ENCODE results near the gene ERC1. TPM values are rescaled to one million over a fixed set of nuclear protein-coding genes. Genes with fewer than 3 reads are reported as not detected.
"Not testable (repeated sequence)": the region's sequence is repeated elsewhere in the genome, so short reads cannot be mapped to it uniquely, and the experiment has no call there.

Gene ERC1
- total RNA-seq, 1 donor from 2014 or later, result 46.6 TPM

DNA sequence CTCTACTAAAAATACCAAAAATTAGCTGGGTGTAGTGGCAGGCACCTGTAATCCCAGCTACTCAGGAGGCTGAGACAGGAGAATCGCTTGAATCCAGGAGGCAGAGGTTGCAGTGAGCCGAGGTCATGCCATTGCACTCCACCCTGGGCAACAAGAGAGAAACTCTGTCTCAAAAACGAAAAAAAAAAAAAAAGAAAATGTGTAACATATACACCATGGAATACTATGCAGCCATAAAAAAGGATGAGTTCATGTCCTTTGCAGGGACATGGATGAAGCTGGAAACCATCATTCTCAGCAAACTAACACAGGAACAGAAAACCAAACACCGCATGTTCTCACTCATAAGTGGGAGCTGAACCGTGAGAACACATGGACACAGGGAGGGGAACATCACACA lies 326.0 kb downstream of the ERC1 start:
- ATAC-seq (ENCODE audit: poor library complexity); DNase-seq: not testable (repeated sequence)

DNA sequence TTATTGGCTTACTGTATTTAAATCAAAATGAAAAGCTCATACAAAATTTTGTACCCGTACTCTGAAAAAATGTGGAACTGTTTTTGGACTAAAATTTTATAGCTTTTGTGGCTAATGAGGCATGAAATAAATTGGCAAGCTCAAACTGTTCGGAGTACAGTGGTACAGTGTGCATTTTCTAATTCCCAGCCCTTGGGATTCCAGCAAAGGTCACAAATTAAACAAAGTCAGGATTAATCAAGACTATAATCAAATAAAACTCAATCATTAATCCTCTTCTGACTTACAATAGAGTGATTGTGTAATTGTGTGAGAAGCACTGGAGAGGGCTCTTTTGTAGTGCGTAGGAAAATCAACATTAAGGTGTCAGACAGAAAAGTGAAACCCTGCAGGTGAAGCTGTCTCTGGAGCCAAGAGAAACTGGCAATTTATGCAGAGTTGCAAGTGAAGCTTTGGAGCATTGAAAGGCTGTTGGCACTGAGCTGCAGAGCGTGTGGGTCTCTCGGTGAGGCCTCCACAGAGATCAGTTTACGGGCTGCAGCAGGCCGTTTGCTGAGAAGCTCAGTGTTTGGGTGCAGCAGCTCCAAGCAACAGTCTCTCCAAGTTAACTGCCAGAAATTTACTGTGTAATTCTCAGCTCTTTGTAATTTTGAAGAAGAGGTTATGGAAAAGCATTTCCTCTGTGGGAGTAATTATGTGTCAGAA lies 327.5 kb downstream of the ERC1 start:
- intact Hi-C loops (cut with DNase I), result no loop called here
- DNase-seq (no peak), ATAC-seq (ENCODE audit: poor library complexity) (peak; percentile 89)

More for the DNA sequence above, 326.0 kb downstream of the ERC1 start:
- intact Hi-C loops (cut with DNase I), result not testable (repeated sequence)

DNA sequence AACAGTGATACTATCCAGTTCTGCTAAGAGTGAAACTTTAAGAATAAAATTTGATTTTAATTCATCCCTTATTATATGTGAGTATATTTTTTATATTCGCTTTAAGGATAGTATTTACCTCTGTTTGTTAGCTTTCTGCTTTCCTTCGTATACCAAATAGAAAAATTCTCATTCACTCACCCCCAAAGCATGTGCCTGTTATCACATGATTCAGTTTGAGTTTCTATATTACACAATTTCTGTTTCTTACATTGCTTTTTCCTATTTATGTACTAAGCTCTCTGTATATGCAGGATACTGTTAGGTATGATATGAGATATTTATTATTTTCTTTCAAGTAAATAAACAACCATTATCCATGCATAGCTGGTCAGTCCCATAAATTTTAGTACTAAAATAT lies 328.2 kb downstream of the ERC1 start:
- intact Hi-C loops (cut with DNase I), result no loop called here
- no peak for DNase-seq
- peak; percentile 30 for ATAC-seq (ENCODE audit: poor library complexity)

DNA sequence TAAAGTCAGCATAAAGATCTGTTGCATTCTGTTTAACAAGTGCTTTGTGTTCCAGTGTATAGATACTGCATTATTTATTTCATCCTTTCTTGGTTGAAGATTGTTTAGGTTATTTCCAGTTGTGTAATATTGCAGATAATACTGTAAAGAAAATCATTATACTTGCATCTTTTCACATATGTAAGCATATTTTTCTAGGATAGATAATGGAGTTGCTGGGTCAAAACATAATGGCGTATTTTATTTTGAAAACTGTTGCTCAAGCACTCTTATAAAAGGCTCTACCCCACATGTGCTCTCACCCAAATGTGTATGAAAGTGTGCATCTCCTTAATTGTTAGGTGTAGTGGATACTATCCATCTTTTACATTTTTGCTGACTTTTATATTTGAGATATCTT lies 329.0 kb downstream of the ERC1 start:
- DNase-seq (no peak), ATAC-seq (ENCODE audit: poor library complexity) (no peak)
- intact Hi-C loops (cut with DNase I), result no loop called here

GRCh38 chr12:1322821-1323220 lies 331.8 kb downstream of the ERC1 start:
- intact Hi-C loops (cut with DNase I), result no loop called here
- no peak for ATAC-seq (ENCODE audit: poor library complexity)

DNA sequence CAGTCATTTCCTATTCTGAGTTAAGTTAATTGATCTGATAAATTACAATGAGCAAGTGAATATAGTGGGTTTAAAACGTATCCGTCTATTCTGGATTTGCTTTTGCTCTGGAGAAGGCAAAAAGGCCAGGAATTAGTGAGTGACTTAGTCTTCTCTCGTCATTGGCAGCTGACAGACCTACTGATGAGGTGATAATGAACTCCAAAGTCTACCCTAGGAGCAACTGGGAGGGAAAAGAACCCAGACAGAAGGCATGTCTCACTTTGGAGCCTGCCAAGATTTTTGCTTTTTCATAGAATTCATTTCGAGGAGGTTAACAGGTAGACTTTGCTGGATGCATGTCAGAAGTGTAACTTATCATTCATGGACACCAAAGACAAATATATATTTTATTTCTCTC lies 333.1 kb downstream of the ERC1 start:
- no peak for DNase-seq
- no peak for ATAC-seq (ENCODE audit: poor library complexity)
- intact Hi-C loops (cut with DNase I), result no loop called here

More at GRCh38 chr12:1322821-1323220, 331.8 kb downstream of the ERC1 start:
- no peak for DNase-seq

DNA sequence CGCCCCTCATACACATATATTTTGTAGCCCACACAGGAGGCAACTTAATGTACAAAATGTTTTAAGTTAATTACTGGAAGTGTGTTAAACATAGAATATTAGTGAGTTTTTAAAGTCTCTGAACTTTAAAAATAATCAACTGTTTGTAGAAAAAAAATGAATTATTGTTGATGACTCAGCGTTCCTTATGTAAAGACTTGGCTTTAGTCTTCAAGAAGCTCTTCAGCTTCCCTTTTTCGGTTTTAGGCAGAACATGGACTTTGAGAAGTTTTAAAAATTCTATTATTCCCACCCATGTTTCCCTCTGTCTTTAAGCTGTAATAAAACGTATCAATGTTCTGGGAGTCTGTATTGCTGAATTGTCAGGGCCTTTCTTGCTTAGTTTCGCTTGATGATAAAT lies 333.9 kb downstream of the ERC1 start:
- DNase-seq, result no peak
- ATAC-seq (ENCODE audit: poor library complexity), result no peak
- intact Hi-C loops (cut with DNase I), result no loop called here

DNA sequence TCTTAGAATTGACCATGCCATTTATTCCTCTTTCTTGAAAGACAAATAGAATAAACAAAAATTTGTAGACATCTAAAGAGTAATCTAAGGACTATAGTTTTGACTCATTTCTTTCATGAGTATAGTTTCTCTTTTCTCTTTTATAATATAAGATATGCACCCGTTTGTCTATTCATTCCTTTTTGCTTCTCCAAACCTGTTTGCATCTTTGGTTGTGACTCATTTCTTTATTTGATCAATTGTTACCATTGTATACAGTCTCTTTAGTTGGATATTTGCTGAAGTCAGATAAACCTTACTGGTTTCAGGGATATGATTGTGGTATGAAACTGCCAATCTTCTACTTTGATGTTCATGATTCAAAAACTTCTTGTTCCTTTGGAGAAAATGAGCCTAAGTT lies 334.6 kb downstream of the ERC1 start:
- ATAC-seq (ENCODE audit: poor library complexity) (no peak), DNase-seq (no peak)
- intact Hi-C loops (cut with DNase I), result no loop called here

DNA sequence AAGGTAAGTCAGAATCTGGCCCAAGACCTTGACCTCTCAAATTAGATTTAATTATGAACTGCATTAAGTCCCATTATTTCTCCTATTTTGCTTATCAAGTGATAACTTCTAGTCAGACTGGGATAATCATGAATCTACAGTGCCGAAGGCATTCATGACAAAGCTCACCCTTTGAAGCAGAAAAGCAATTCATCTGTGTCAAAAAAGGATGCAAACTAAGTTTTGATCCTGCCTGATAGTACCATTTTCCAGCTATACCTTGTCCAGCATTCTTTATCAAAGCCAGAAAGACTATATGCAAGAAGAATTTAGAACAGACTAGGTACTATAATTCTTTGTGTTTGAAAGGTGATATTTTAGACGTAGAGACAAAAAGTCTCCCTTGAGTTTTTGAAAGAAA lies 335.2 kb downstream of the ERC1 start:
- ATAC-seq (ENCODE audit: poor library complexity) (no peak), DNase-seq (no peak)
- intact Hi-C loops (cut with DNase I), result no loop called here

DNA sequence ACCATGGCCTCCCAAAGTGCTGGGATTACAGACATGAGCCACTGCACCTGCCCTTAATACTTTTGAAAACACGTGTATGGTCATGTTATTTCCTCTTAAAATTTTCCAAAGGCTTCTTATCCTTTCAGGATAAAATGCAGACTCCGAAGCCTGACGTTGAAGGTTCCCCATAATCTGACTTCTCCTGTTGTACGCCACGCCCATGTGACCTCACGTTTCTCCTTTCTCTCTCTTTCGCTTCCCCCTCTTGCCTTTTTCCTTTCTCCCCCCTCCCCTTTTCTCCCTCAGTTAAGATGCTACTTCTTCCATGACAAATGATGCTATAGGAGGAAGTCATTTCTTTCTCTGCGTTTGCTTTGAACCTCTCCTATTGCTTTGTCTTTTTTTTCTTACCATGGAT lies 337.4 kb downstream of the ERC1 start:
- peak; percentile 66 for DNase-seq
- peak; percentile 56 for ATAC-seq (ENCODE audit: poor library complexity)
- intact Hi-C loops (cut with DNase I), result no loop called here

DNA sequence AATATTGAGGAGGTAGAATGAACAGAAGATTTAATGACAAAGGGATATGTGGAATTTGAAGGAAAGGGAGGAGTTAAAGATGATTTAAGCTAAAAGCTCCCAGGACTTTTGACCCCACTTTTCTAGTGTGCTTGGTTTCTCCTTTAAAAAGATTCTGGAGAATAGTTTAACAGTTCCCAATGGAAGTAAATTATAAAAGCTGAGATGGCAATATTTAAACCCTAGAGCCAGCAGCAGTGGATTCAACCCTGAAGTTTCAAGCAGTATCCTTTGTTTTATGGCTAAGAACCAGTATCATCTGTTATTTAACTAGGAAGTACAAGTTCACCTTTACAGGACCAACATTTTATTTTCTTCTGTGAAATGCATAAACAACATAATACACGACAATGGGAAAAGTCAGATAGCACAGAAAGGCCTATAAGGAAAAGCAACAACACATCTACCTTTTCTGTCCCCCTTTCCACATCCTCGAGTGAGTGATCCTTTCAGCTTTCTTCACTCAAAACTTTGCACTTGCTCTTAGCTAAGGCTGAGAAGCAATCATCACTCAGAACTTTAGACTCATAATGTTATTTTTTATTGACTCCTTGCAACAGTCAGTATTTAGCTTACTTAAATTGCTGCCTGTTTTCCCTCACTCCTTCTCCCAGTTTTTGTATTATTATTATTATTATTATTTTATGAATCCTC lies 338.9 kb downstream of the ERC1 start:
- DNase-seq (no peak), ATAC-seq (ENCODE audit: poor library complexity) (no peak)
- intact Hi-C loops (cut with DNase I), result no loop called here

- no peak for DNase-seq
- intact Hi-C loops (cut with DNase I), result no loop called here
- no peak for ATAC-seq (ENCODE audit: poor library complexity)
Observed at GRCh38 chr12:1330477-1330827, 339.4 kb downstream of the ERC1 start.

- DNase-seq (no peak), ATAC-seq (ENCODE audit: poor library complexity) (no peak)
- intact Hi-C loops (cut with DNase I), result no loop called here
Observed at GRCh38 chr12:1332327-1332726, 341.3 kb downstream of the ERC1 start.

- no peak for ATAC-seq (ENCODE audit: poor library complexity)
- intact Hi-C loops (cut with DNase I), result no loop called here
Observed at GRCh38 chr12:1338483-1339177, 347.6 kb downstream of the ERC1 start.

GRCh38 chr12:1339178-1339541 lies 348.1 kb downstream of the ERC1 start:
- ATAC-seq (ENCODE audit: poor library complexity); intact Hi-C loops (cut with DNase I): not testable (repeated sequence)

More at GRCh38 chr12:1338483-1339177, 347.6 kb downstream of the ERC1 start:
- DNase-seq, result no peak

GRCh38 chr12:1339618-1340319 lies 348.7 kb downstream of the ERC1 start:
- DNase-seq, result no peak
- ATAC-seq (ENCODE audit: poor library complexity), result peak; percentile 39
- intact Hi-C loops (cut with DNase I), result no loop called here

More at GRCh38 chr12:1339178-1339541, 348.1 kb downstream of the ERC1 start:
- DNase-seq, result not testable (repeated sequence)

GRCh38 chr12:1341270-1341669 lies 350.2 kb downstream of the ERC1 start:
- DNase-seq; ATAC-seq (ENCODE audit: poor library complexity); intact Hi-C loops (cut with DNase I): not testable (repeated sequence)

- DNase-seq (no peak), ATAC-seq (ENCODE audit: poor library complexity) (no peak)
- intact Hi-C loops (cut with DNase I), result no loop called here
Observed at GRCh38 chr12:1343422-1343821, 352.4 kb downstream of the ERC1 start.

GRCh38 chr12:1344245-1344644 lies 353.2 kb downstream of the ERC1 start:
- ATAC-seq (ENCODE audit: poor library complexity) (no peak), DNase-seq (no peak)
- intact Hi-C loops (cut with DNase I), result no loop called here

Measured in Right ventricle myocardium superior (tissue), 1 donor.